GM12878 (cell line): ENCODE measurements around the gene TMEM72.

Source experiments
- ATF3 ChIP-seq: IDR thresholded peaks from 2 replicates; pipeline ENCODE4 v1.6.1; 2011; ENCODE audit warnings: low read depth, mild to moderate bottlenecking, low read length, moderate library complexity, borderline replicate concordance; ENCODE audit errors: extremely low read depth
- CBFB ChIP-seq: IDR thresholded peaks from 2 replicates; pipeline ENCODE4 v1.6.1; 2016; ENCODE audit warnings: antibody characterized with exemption, low read depth
- EP300 ChIP-seq, 2 experiments: fragments of 150-350 bp in 1 of 2; IDR thresholded peaks; 2 replicates each; pipeline ENCODE4 v1.6.1; 2011 to 2012; ENCODE audit warnings: low read depth in 2 of 2, low read length in 2 of 2, borderline replicate concordance in 1 of 2, improper control_type of control experiment in 1 of 2, inconsistent platforms in 1 of 2; ENCODE audit not compliant: control insufficient read depth in 1 of 2
- KAT2A ChIP-seq: conservative IDR thresholded peaks from 2 replicates; pipeline ENCODE4 v1.6.1; 2011; ENCODE audit warnings: low read depth, low read length; ENCODE audit not compliant: control insufficient read depth
- POLR2AphosphoS5 ChIP-seq: IDR thresholded peaks from 2 replicates; pipeline ENCODE4 v1.6.1; 2011; ENCODE audit warnings: mild to moderate bottlenecking, low read length, inconsistent platforms
- TAF1 ChIP-seq: IDR thresholded peaks from 2 replicates; pipeline ENCODE4 v1.6.1; 2011; ENCODE audit warnings: mild to moderate bottlenecking, low read depth, low read length, borderline replicate concordance
- TF ChIP-seq, protein P1 (sequence below): IDR thresholded peaks from 2 replicates; pipeline ENCODE4 v1.6.1; 2012; ENCODE audit warnings: improper control_type of control experiment, low read depth, low read length; ENCODE audit not compliant: insufficient replicate concordance
- TF ChIP-seq, protein P2 (sequence below), 3 experiments: IDR thresholded peaks in 2 of 3; conservative IDR thresholded peaks in 1 of 3; 2 replicates each; pipeline ENCODE4 v1.5.1; 2011; ENCODE audit warnings: low read depth in 3 of 3, low read length in 3 of 3, mild to moderate bottlenecking in 3 of 3, control low read depth in 2 of 3, moderate library complexity in 2 of 3, inconsistent platforms in 1 of 3, mixed read lengths in 1 of 3; ENCODE audit not compliant: control insufficient read depth in 2 of 3, insufficient read depth in 1 of 3; ENCODE audit errors: extremely low read depth in 1 of 3

GRCh38 chr10:44862924-44863323 lies 48.2 kb upstream of the TMEM72 start:
- TF ChIP-seq, protein P1, sequence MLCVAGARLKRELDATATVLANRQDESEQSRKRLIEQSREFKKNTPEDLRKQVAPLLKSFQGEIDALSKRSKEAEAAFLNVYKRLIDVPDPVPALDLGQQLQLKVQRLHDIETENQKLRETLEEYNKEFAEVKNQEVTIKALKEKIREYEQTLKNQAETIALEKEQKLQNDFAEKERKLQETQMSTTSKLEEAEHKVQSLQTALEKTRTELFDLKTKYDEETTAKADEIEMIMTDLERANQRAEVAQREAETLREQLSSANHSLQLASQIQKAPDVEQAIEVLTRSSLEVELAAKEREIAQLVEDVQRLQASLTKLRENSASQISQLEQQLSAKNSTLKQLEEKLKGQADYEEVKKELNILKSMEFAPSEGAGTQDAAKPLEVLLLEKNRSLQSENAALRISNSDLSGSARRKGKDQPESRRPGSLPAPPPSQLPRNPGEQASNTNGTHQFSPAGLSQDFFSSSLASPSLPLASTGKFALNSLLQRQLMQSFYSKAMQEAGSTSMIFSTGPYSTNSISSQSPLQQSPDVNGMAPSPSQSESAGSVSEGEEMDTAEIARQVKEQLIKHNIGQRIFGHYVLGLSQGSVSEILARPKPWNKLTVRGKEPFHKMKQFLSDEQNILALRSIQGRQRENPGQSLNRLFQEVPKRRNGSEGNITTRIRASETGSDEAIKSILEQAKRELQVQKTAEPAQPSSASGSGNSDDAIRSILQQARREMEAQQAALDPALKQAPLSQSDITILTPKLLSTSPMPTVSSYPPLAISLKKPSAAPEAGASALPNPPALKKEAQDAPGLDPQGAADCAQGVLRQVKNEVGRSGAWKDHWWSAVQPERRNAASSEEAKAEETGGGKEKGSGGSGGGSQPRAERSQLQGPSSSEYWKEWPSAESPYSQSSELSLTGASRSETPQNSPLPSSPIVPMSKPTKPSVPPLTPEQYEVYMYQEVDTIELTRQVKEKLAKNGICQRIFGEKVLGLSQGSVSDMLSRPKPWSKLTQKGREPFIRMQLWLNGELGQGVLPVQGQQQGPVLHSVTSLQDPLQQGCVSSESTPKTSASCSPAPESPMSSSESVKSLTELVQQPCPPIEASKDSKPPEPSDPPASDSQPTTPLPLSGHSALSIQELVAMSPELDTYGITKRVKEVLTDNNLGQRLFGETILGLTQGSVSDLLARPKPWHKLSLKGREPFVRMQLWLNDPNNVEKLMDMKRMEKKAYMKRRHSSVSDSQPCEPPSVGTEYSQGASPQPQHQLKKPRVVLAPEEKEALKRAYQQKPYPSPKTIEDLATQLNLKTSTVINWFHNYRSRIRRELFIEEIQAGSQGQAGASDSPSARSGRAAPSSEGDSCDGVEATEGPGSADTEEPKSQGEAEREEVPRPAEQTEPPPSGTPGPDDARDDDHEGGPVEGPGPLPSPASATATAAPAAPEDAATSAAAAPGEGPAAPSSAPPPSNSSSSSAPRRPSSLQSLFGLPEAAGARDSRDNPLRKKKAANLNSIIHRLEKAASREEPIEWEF: no peak
- TF ChIP-seq CBFB: no peak
- TF ChIP-seq POLR2AphosphoS5: no peak
- TF ChIP-seq, protein P2, sequence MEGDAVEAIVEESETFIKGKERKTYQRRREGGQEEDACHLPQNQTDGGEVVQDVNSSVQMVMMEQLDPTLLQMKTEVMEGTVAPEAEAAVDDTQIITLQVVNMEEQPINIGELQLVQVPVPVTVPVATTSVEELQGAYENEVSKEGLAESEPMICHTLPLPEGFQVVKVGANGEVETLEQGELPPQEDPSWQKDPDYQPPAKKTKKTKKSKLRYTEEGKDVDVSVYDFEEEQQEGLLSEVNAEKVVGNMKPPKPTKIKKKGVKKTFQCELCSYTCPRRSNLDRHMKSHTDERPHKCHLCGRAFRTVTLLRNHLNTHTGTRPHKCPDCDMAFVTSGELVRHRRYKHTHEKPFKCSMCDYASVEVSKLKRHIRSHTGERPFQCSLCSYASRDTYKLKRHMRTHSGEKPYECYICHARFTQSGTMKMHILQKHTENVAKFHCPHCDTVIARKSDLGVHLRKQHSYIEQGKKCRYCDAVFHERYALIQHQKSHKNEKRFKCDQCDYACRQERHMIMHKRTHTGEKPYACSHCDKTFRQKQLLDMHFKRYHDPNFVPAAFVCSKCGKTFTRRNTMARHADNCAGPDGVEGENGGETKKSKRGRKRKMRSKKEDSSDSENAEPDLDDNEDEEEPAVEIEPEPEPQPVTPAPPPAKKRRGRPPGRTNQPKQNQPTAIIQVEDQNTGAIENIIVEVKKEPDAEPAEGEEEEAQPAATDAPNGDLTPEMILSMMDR (IDR thresholded peaks at IDR 0.05 in 2 of 3, conservative IDR thresholded peaks at IDR 0.05 in 1 of 3; ENCODE audit: control insufficient read depth in 2 of 3, extremely low read depth in 1 of 3, insufficient read depth in 1 of 3, low read depth in 3 of 3, low read length in 3 of 3): no peak
- no peak for TF ChIP-seq ATF3
- no peak for TF ChIP-seq EP300 (IDR thresholded peaks at IDR 0.05; ENCODE audit: borderline replicate concordance in 1 of 2, control insufficient read depth in 1 of 2, low read depth in 2 of 2, low read length in 2 of 2)
- TF ChIP-seq KAT2A: no peak
- no peak for TF ChIP-seq TAF1
